Heart left ventricle (tissue), 16 donors: ENCODE results near the gene LRP1B. TPM values are rescaled to one million over a fixed set of nuclear protein-coding genes. Genes with fewer than 3 reads are reported as not detected.

Source experiments
- ATAC-seq, 4 donors: fragments of 200-7000 bp; cut with Tn5 transposase; one replicate each; pipeline ENCODE4 v1.9.1; 2020 to 2022; ENCODE audit warnings: moderate library complexity in 4 of 4, mild to moderate bottlenecking in 3 of 4, moderate number of reproducible peaks in 1 of 4
- DNase-seq, 5 donors: peaks; one replicate each; pipeline ENCODE4 v3.0.0-alpha.2; 2020
- H3K27ac ChIP-seq, 12 donors: fragments of 200-600 bp; sonication (generic) in 4 of 12; one replicate each; pipeline versions ENCODE4 v1.5.0 to v1.8.0; 2016 to 2022; ENCODE audit warnings: mild to moderate bottlenecking in 2 of 12
- H3K27me3 ChIP-seq, 9 donors: fragments of 200-600 bp; sonication (generic) in 2 of 9; one replicate each; pipeline versions ENCODE4 v1.5.1 to v1.8.0; 2016 to 2022; ENCODE audit warnings: mild to moderate bottlenecking in 3 of 9
- H3K36me3 ChIP-seq, 9 donors: fragments of 200-600 bp; sonication (generic) in 2 of 9; one replicate each; pipeline versions ENCODE4 v1.5.0 to v1.8.0; 2018 to 2022; ENCODE audit warnings: mild to moderate bottlenecking in 2 of 9
- H3K4me1 ChIP-seq, 12 donors: fragments of 200-600 bp; sonication (generic) in 4 of 12; one replicate each; pipeline versions ENCODE4 v1.5.0 to v1.8.0; 2016 to 2022; ENCODE audit warnings: mild to moderate bottlenecking in 3 of 12
- H3K4me3 ChIP-seq, 12 donors: fragments of 200-600 bp; sonication (generic) in 4 of 12; one replicate each; pipeline versions ENCODE4 v1.5.0 to v1.8.0; 2017 to 2022; ENCODE audit warnings: mild to moderate bottlenecking in 9 of 12, moderate library complexity in 4 of 12
- H3K9me3 ChIP-seq, 12 donors: fragments of 200-600 bp; sonication (generic) in 4 of 12; one replicate each; pipeline versions ENCODE4 v1.5.0 to v1.8.0; 2016 to 2022; ENCODE audit warnings: mild to moderate bottlenecking in 1 of 12
- CTCF ChIP-seq, 12 donors: fragments of 200-600 bp; sonication (generic) in 4 of 12; IDR thresholded peaks; one replicate each; pipeline versions ENCODE4 v1.5.0 to v1.8.0; 2018 to 2022; ENCODE audit warnings: antibody characterized with exemption in 12 of 12, mild to moderate bottlenecking in 5 of 12
- POLR2A ChIP-seq, 2 donors: fragments of 450-650 bp; IDR thresholded peaks; one replicate each; pipeline ENCODE4 v1.6.1; 2017; ENCODE audit warnings: antibody characterized with exemption in 2 of 2, mild to moderate bottlenecking in 2 of 2, moderate library complexity in 2 of 2
- WGBS, 4 donors: extraction: QIAGEN DNeasy Blood & Tissue Kit in 2 of 4; methylation state at CpG; one replicate each; pipeline versions ENCODE4 v1.1.5 to v1.1.7; 2013 to 2018; 5-methylcytosine and 5-hydroxymethylcytosine counted together
- intact Hi-C, 10 donors: fragments of 100-400 bp; cut with DNase I; formaldehyde crosslinking; loops; one replicate each; pipeline versions ENCODE4 v1.11.1 to v1.14.2; 2022
- polyA plus RNA-seq, 2 donors: library from polyadenylated mRNA; stranded (reverse); fragments of 200-250 nt; gene quantifications; one replicate each; pipeline ENCODE4 v1.2.3, GENCODE V29; 2013
- total RNA-seq, 9 donors: library from RNA; depleted of rRNA in 2 of 9; stranded (reverse); fragments of >200 nt in 2 of 9; fragmentation: NEBNext Ultra II Directional in 3 of 9; extraction: Animal tissue kit (Norgen Biotek cat#: 25700) in 3 of 9; gene quantifications; one replicate each; pipeline versions ENCODE4 v1.1.0 to v1.2.4, GENCODE V29; 2016 to 2023
- donor health status: ischemic (EF 13 %, LVEDD 7.1; RV severe dilation, severe dysfunction).
- donor health status: healthy with polysubstance abuse.
- donor health status: DM: no; HTN: yes; CAD: no.
- donor health status: DM: no; HTN: no; CAD: no.
- donor health status: ischemic (EF 25% LVEDD 6.9; RV normal size, moderate dysfunction).
- donor health status: ischemic (EF 25% LVEDD 5.7; RV mildly dilated, moderate dysfunction).
- donor health status: healthy.
- donor health status: DM: yes; HTN: yes; CAD: no.
- donor health status: ischemic (EF 35%, LVEDD 5.7; RV mildly dilated, moderate dysfunction).
- donor health status: nonischemic (EF 11% LVEDD 7.7; RV severe dilation, severe dysfunction).
- donor health status: DM: yes; HTN: yes; CAD: no.
- donor health status: PGD.
- donor health status: ischemic (EF 29% LVEDD 5.4; RV normal size, mild dysfunction).
- donor health status: nonischemic (EF 23%, LVEDD 6.1; RV moderate dilation, normal function).

LRP1B gene
- total and polyA plus RNA-seq, 11 donors = 0.01 to 0.19 (median 0.11) TPM; not detected in 2

GRCh38 chr2:140465301-140465700 lies 1665.5 kb downstream of the LRP1B start:
- H3K9me3 ChIP-seq = no peaks in the 10 kb centered on the region
- ATAC-seq = no peak
- intact Hi-C loops = no loop called here
- TF ChIP-seq CTCF (IDR thresholded peaks at IDR 0.05) (no peak), POLR2A (IDR thresholded peaks at IDR 0.05) (no peak)
- H3K36me3 ChIP-seq = no peaks in the 10 kb centered on the region
- H3K4me3 ChIP-seq = no peak overlapping the region
- DNase-seq = no peak
- H3K27ac ChIP-seq = no peak overlapping the region
- 67 to 74% (median 71%) methylated on average over 2 of the region's 2 CpGs for WGBS, 4 donors
- H3K27me3 ChIP-seq = no peaks in the 10 kb centered on the region
- H3K4me1 ChIP-seq = no peaks in the 10 kb centered on the region

- Histone ChIP-seq H3K4me1 (no peaks in the 10 kb centered on the region), H3K27me3 (no peaks in the 10 kb centered on the region), H3K36me3 (no peaks in the 10 kb centered on the region), H3K27ac (no peak overlapping the region), H3K9me3 (no peaks in the 10 kb centered on the region), H3K4me3 (no peak overlapping the region)
- DNase-seq (no peak), ATAC-seq (no peak)
- WGBS, 4 donors = 62 to 77% (median 73%) methylated on average over 4 of the region's 4 CpGs
- TF ChIP-seq POLR2A (IDR thresholded peaks at IDR 0.05) = no peak
- no peak for TF ChIP-seq CTCF (IDR thresholded peaks at IDR 0.05)
- intact Hi-C loops = no loop called here
Measured at GRCh38 chr2:140462990-140463389, 1667.8 kb downstream of the LRP1B start.

GRCh38 chr2:140457483-140457882 lies 1673.3 kb downstream of the LRP1B start:
- Histone ChIP-seq H3K36me3 (no peaks in the 10 kb centered on the region), H3K27me3 (no peaks in the 10 kb centered on the region), H3K4me1 (no peaks in the 10 kb centered on the region), H3K4me3 (no peak overlapping the region), H3K9me3 (no peaks in the 10 kb centered on the region), H3K27ac (no peak overlapping the region)
- 51 to 65% (median 63%) methylated on average over 3 of the region's 3 CpGs for WGBS, 4 donors
- ATAC-seq (no peak), DNase-seq (no peak)
- intact Hi-C loops = no loop called here
- TF ChIP-seq CTCF (IDR thresholded peaks at IDR 0.05) (no peak), POLR2A (IDR thresholded peaks at IDR 0.05) (no peak)

- TF ChIP-seq CTCF (IDR thresholded peaks at IDR 0.05) = no peak
- no peak for TF ChIP-seq POLR2A (IDR thresholded peaks at IDR 0.05)
- intact Hi-C loops = no loop called here
- H3K4me1 ChIP-seq = no peaks in the 10 kb centered on the region
- H3K9me3 ChIP-seq = no peaks in the 10 kb centered on the region
- H3K27ac ChIP-seq = no peak overlapping the region
- 65 to 81% (median 68%) methylated on average over 1 of the region's 1 CpG for WGBS, 4 donors
- no peaks in the 10 kb centered on the region for H3K36me3 ChIP-seq
- DNase-seq (no peak), ATAC-seq (no peak)
- H3K4me3 ChIP-seq = no peak overlapping the region
- H3K27me3 ChIP-seq = no peaks in the 10 kb centered on the region
Measured at GRCh38 chr2:140455315-140455714, 1675.5 kb downstream of the LRP1B start.
